ENCODE measurements around the gene CBL. TPM values are rescaled to one million over a fixed set of nuclear protein-coding genes. Genes with fewer than 3 reads are reported as not detected.

Gene CBL
- polyA plus RNA-seq, 3 donors: 7.6 to 24.0 (median 23.1) TPM

DNA sequence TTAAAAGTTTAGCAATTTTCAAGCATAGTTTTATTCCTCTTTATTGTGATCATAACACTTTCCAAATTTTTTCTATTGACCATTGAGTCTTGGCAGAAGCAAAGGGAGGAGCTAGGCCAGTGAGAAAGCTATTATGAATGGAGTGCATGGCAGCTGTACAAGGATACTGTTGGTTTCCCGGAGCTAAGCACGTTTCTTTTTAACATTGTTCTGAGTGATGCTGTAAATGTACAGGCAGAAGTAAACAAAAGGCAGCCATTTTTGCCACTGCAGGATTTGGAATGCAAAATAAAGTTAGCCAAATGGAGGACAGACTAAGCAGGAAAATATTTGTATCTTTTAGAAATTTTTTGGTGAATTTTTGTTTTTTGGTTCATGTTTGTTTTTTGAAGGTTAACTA, 16.2 kb downstream of the CBL start:
- H3K4me3 Mint-ChIP-seq: no peak overlapping the region
- TF ChIP-seq, protein P1, sequence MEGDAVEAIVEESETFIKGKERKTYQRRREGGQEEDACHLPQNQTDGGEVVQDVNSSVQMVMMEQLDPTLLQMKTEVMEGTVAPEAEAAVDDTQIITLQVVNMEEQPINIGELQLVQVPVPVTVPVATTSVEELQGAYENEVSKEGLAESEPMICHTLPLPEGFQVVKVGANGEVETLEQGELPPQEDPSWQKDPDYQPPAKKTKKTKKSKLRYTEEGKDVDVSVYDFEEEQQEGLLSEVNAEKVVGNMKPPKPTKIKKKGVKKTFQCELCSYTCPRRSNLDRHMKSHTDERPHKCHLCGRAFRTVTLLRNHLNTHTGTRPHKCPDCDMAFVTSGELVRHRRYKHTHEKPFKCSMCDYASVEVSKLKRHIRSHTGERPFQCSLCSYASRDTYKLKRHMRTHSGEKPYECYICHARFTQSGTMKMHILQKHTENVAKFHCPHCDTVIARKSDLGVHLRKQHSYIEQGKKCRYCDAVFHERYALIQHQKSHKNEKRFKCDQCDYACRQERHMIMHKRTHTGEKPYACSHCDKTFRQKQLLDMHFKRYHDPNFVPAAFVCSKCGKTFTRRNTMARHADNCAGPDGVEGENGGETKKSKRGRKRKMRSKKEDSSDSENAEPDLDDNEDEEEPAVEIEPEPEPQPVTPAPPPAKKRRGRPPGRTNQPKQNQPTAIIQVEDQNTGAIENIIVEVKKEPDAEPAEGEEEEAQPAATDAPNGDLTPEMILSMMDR (IDR thresholded peaks at IDR 0.05): no peak
- Histone ChIP-seq H3K27me3 (ENCODE audit: control insufficient read depth in 2 of 2, insufficient read depth in 2 of 2, low read length in 2 of 2) (no peaks in the 10 kb centered on the region), H3K4me1 (ENCODE audit: control insufficient read depth in 1 of 2, insufficient read depth in 2 of 2, low read length in 2 of 2) (peaks cover 6 to 11% of the 10 kb centered on the region in 2 donors), H3K79me2 (ENCODE audit: insufficient read depth, low read length) (peaks cover 100% of the 10 kb centered on the region), H3K27ac (ENCODE audit: low read depth in 1 of 2, low read length in 2 of 2) (peak overlapping the region in 1 of 2 donors; percentile 71), H4K20me1 (ENCODE audit: insufficient read depth, low read length) (peaks cover 99% of the 10 kb centered on the region), H3K36me3 (replicated peaks in 1 of 2; ENCODE audit: control insufficient read depth in 1 of 2, insufficient read depth in 2 of 2, low read length in 2 of 2) (peaks cover 0 to 26% of the 10 kb centered on the region in 2 donors), H3K4me3 (replicated peaks in 1 of 3; ENCODE audit: low read depth in 2 of 3, low read length in 3 of 3) (no peak overlapping the region), H3K4me2 (replicated peaks; ENCODE audit: extremely low read depth, low read length, poor library complexity, severe bottlenecking) (peak overlapping the region; percentile 3), H2AFZ (ENCODE audit: insufficient read depth, low read depth, low read length, poor library complexity, severe bottlenecking) (no peak overlapping the region), H3K9me3 (replicated peaks in 1 of 2; ENCODE audit: control insufficient read depth in 1 of 2, insufficient read depth in 1 of 2, low read length in 2 of 2) (no peaks in the 10 kb centered on the region), H3K9ac (ENCODE audit: insufficient read depth, low read length, poor library complexity, severe bottlenecking) (no peak overlapping the region)
- peak overlapping the region in 3 of 7 donors; percentile 46 to 63 (median 47) for H3K27ac Mint-ChIP-seq
- 53% methylated on average over 2 of the region's 2 CpGs for WGBS (ENCODE audit: insufficient coverage)
- peaks cover 26% of the 10 kb centered on the region for H3K4me1 Mint-ChIP-seq
- no peaks in the 10 kb centered on the region for H3K27me3 Mint-ChIP-seq (ENCODE audit: low read depth in 3 of 3)
- intact Hi-C loops (cut with micrococcal nuclease): no loop called here
- peaks cover 0 to 2% (median 0%) of the 10 kb centered on the region in 7 donors for H3K9me3 Mint-ChIP-seq
- peaks cover 10 to 30% of the 10 kb centered on the region in 2 donors for H3K36me3 Mint-ChIP-seq
- DNase-seq: no peak

DNA sequence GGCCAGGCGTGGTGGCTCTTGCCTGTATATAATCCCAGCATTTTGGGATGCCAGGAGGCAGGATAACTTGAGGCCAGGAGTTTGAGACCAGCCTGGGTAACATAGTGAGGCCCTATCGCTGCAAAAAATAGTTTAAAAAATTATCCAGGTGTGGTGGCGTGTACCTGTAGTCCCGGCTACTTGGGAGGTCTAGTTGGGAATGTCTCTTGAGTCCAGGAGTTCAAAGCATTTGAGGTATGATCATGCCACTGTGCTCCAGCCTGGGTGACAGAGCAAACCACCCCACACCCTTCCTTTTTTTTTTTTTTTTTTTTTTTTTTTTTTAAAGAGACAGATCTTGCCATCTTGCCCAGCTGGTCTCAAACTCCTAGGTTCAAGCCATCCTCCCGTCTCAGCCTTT, 16.8 kb downstream of the CBL start:
- no peak overlapping the region for H2AFZ ChIP-seq (ENCODE audit: insufficient read depth, low read depth, low read length, poor library complexity, severe bottlenecking)
- peaks cover under 1 to 26% of the 10 kb centered on the region in 2 donors for H3K36me3 ChIP-seq (replicated peaks in 1 of 2; ENCODE audit: control insufficient read depth in 1 of 2, insufficient read depth in 2 of 2, low read length in 2 of 2)
- Mint-ChIP-seq H3K4me1 (peaks cover 26% of the 10 kb centered on the region), H3K27ac (peak overlapping the region in 4 of 7 donors; percentile 46 to 79 (median 74)), H3K27me3 (ENCODE audit: low read depth in 3 of 3) (no peaks in the 10 kb centered on the region), H3K4me3 (no peak overlapping the region), H3K36me3 (peaks cover 12 to 29% of the 10 kb centered on the region in 2 donors), H3K9me3 (peaks cover 0 to 2% (median 0%) of the 10 kb centered on the region in 7 donors)
- H4K20me1 ChIP-seq (ENCODE audit: insufficient read depth, low read length): peaks cover 99% of the 10 kb centered on the region
- intact Hi-C loops (cut with micrococcal nuclease): no loop called here
- no peak for DNase-seq
- H3K79me2 ChIP-seq (ENCODE audit: insufficient read depth, low read length): peaks cover 100% of the 10 kb centered on the region
- H3K4me1 ChIP-seq (ENCODE audit: control insufficient read depth in 1 of 2, insufficient read depth in 2 of 2, low read length in 2 of 2): peaks cover 6 to 11% of the 10 kb centered on the region in 2 donors
- TF ChIP-seq, protein P1 (IDR thresholded peaks at IDR 0.05): no peak
- no peaks in the 10 kb centered on the region for H3K9me3 ChIP-seq (replicated peaks in 1 of 2; ENCODE audit: control insufficient read depth in 1 of 2, insufficient read depth in 1 of 2, low read length in 2 of 2)
- H3K27me3 ChIP-seq (ENCODE audit: control insufficient read depth in 2 of 2, insufficient read depth in 2 of 2, low read length in 2 of 2): no peaks in the 10 kb centered on the region
- H3K4me3 ChIP-seq (replicated peaks in 1 of 3; ENCODE audit: low read depth in 2 of 3, low read length in 3 of 3): no peak overlapping the region
- H3K9ac ChIP-seq (ENCODE audit: insufficient read depth, low read length, poor library complexity, severe bottlenecking): no peak overlapping the region
- no peak overlapping the region for H3K27ac ChIP-seq (ENCODE audit: low read depth in 1 of 2, low read length in 2 of 2)
- H3K4me2 ChIP-seq (replicated peaks; ENCODE audit: extremely low read depth, low read length, poor library complexity, severe bottlenecking): no peak overlapping the region
- 100% methylated on average over 1 of the region's 5 CpGs for WGBS (ENCODE audit: insufficient coverage)

Data from CD14-positive monocyte (primary cell).